Keratinocyte (primary cell): ENCODE data around the gene KLHL28. TPM values are rescaled to one million over a fixed set of nuclear protein-coding genes. Genes with fewer than 3 reads are reported as not detected.

Experiments
- DNase-seq: peaks from one replicate; pipeline ENCODE4 v3.0.0-alpha.2; 2011; ENCODE audit warnings: low read depth, missing footprints, low spot score
- FAIRE-seq: peaks from 2 replicates; lab custom pipeline; 2011; peaks lifted over from hg19 to GRCh38; lab: Jason Lieb, UNC
- H2AFZ ChIP-seq: 2 replicates; pipeline ENCODE4 v1.6.0; 2012; ENCODE audit warnings: low read length, control low read depth, inconsistent platforms; ENCODE audit not compliant: control insufficient read depth
- H3K27ac ChIP-seq: 2 replicates; pipeline ENCODE4 v1.5.1; 2011; ENCODE audit warnings: low read length; ENCODE audit not compliant: control insufficient read depth, insufficient read depth
- H3K27me3 ChIP-seq: 3 replicates; pipeline ENCODE4 v1.6.0; 2011; ENCODE audit warnings: low read length; ENCODE audit not compliant: control insufficient read depth, insufficient read depth; ENCODE audit errors: extremely low read depth
- H3K36me3 ChIP-seq, 2 experiments: 2 replicates in 1 of 2; 3 replicates in 1 of 2; pipeline ENCODE4 v1.5.1; 2011; ENCODE audit warnings: low read length in 2 of 2, mild to moderate bottlenecking in 1 of 2; ENCODE audit not compliant: control insufficient read depth in 2 of 2, insufficient read depth in 2 of 2; ENCODE audit errors: extremely low read depth in 1 of 2
- H3K4me1 ChIP-seq: 3 replicates; pipeline ENCODE4 v1.5.1; 2011; ENCODE audit warnings: low read length; ENCODE audit not compliant: control insufficient read depth, insufficient read depth; ENCODE audit errors: extremely low read depth
- H3K4me2 ChIP-seq: 3 replicates; pipeline ENCODE4 v1.6.0; 2011; ENCODE audit warnings: low read depth, low read length; ENCODE audit not compliant: control insufficient read depth, insufficient read depth; ENCODE audit errors: extremely low read depth
- H3K4me3 ChIP-seq, 3 experiments: fragments of 200-600 bp in 1 of 3; sonication (generic) in 1 of 3; 2 replicates in 2 of 3; 3 replicates in 1 of 3; pipeline ENCODE4 v1.5.1; 2011 to 2016; ENCODE audit warnings: low read length in 3 of 3, mild to moderate bottlenecking in 3 of 3, control low read depth in 2 of 3, inconsistent platforms in 1 of 3, low read depth in 1 of 3, mixed read lengths in 1 of 3, mixed run types in 1 of 3, moderate library complexity in 1 of 3; ENCODE audit not compliant: control insufficient read depth in 2 of 3, insufficient read depth in 2 of 3; ENCODE audit errors: extremely low read depth in 1 of 3
- H3K79me2 ChIP-seq: 2 replicates; pipeline ENCODE4 v1.6.0; 2012; ENCODE audit warnings: low read length; ENCODE audit not compliant: control insufficient read depth, insufficient read depth
- H3K9ac ChIP-seq: 3 replicates; pipeline ENCODE4 v1.6.0; 2011; ENCODE audit warnings: low read length; ENCODE audit not compliant: control insufficient read depth, insufficient read depth; ENCODE audit errors: extremely low read depth
- H3K9me1 ChIP-seq: 3 replicates; pipeline ENCODE4 v1.6.0; 2011; ENCODE audit warnings: low read length; ENCODE audit not compliant: control insufficient read depth, insufficient read depth; ENCODE audit errors: extremely low read depth
- H3K9me3 ChIP-seq: 2 replicates; pipeline ENCODE4 v1.5.1; 2012; ENCODE audit warnings: low read depth, low read length; ENCODE audit not compliant: control insufficient read depth
- H4K20me1 ChIP-seq: 3 replicates; pipeline ENCODE4 v1.6.0; 2011; ENCODE audit warnings: low read length; ENCODE audit not compliant: control insufficient read depth, insufficient read depth; ENCODE audit errors: extremely low read depth
- CTCF ChIP-seq, 3 experiments: IDR thresholded peaks in 1 of 3; conservative IDR thresholded peaks in 1 of 3; optimal IDR thresholded peaks in 1 of 3; 2 replicates in 2 of 3; 3 replicates in 1 of 3; pipeline versions ENCODE3 to v1.5.1; 2011; ENCODE audit warnings: low read length in 3 of 3, mild to moderate bottlenecking in 3 of 3, moderate library complexity in 2 of 3, control low read depth in 1 of 3, inconsistent platforms in 1 of 3; ENCODE audit not compliant: insufficient read depth in 2 of 3; ENCODE audit errors: extremely low read depth in 1 of 3
- EZH2 ChIP-seq: IDR thresholded peaks from one replicate; pipeline ENCODE4 v1.6.1; 2012; ENCODE audit warnings: inconsistent platforms, mild to moderate bottlenecking, low read length, moderate library complexity
- dilution Hi-C: fragments of 300-500 bp; cut with MboI; formaldehyde crosslinking; loops from one replicate; pipeline ENCODE4 v1.7.0; 2020; ENCODE audit warnings: low sequenced_read_pairs; ENCODE audit not compliant: extremely low pct_ligation_motif_present
- polyA plus RNA-seq, 5 experiments: library from polyadenylated mRNA; depleted of rRNA in 3 of 5; stranded (reverse) in 3 of 5; stranded (forward) in 1 of 5; unstranded in 1 of 5; fragments of >200 nt; gene quantifications; 1 replicate in 1 of 5; 2 replicates in 3 of 5; 3 replicates in 1 of 5; pipeline versions ENCODE4 v1.2.1 to v1.2.3, GENCODE V29; 2011 to 2012; ENCODE audit warnings: missing spikeins in 2 of 5, low read depth in 1 of 5, low replicate concordance in 1 of 5

The KLHL28 gene
- polyA plus RNA-seq, 1 donor (not counting 4 experiments of a cell fraction or from before 2014, with no cell fraction given): 6.1 TPM

DNA sequence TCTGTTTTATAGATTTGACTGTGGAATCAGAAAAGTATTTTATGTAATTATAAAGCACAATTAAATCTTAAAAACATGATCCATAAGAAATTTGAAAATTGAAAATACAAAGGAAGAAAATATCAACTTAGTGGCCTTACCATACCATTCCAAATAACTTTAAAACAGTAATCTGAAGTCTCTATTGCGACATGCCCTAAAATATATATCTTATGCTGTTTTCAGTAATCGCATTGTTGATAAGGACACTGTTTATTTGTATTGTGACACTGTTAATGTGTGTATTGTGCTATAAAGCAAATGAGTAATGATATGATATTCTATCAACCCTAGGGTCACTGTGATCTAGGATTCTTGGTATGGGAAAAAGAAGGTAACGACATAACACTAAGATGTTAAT lies 7.0 kb downstream of the KLHL28 start:
- no peak overlapping the region for H3K4me2 ChIP-seq
- no peak for DNase-seq
- H3K9me3 ChIP-seq: no peaks in the 10 kb centered on the region
- no peak for FAIRE-seq
- peaks cover 0 to 2% of the 10 kb centered on the region in 2 experiments for H3K36me3 ChIP-seq
- H3K79me2 ChIP-seq: peaks cover 50% of the 10 kb centered on the region
- H3K4me1 ChIP-seq: peaks cover 2% of the 10 kb centered on the region
- H3K9me1 ChIP-seq: peaks cover 2% of the 10 kb centered on the region
- TF ChIP-seq CTCF (optimal IDR thresholded peaks at IDR 0.05 in 1 of 3, IDR thresholded peaks at IDR 0.05 in 1 of 3, conservative IDR thresholded peaks at IDR 0.05 in 1 of 3; ENCODE audit: extremely low read depth in 1 of 3, insufficient read depth in 2 of 3, low read length in 3 of 3) (no peak), EZH2 (no peak)
- no peak overlapping the region for H3K4me3 ChIP-seq
- no peak overlapping the region for H2AFZ ChIP-seq
- no peaks in the 10 kb centered on the region for H4K20me1 ChIP-seq
- dilution Hi-C loops: no loop called here
- H3K9ac ChIP-seq: no peak overlapping the region
- no peaks in the 10 kb centered on the region for H3K27me3 ChIP-seq
- no peak overlapping the region for H3K27ac ChIP-seq

GRCh38 chr14:44952391-44953110 lies 9.2 kb downstream of the KLHL28 start:
- no peak for TF ChIP-seq EZH2
- TF ChIP-seq CTCF (optimal IDR thresholded peaks at IDR 0.05 in 1 of 3, IDR thresholded peaks at IDR 0.05 in 1 of 3, conservative IDR thresholded peaks at IDR 0.05 in 1 of 3; ENCODE audit: extremely low read depth in 1 of 3, insufficient read depth in 2 of 3, low read length in 3 of 3): no peak
- H3K79me2 ChIP-seq: peaks cover 37% of the 10 kb centered on the region
- dilution Hi-C loops: no loop called here
- H3K27ac ChIP-seq: no peak overlapping the region
- H3K9me1 ChIP-seq: peaks cover 2% of the 10 kb centered on the region
- no peaks in the 10 kb centered on the region for H4K20me1 ChIP-seq
- DNase-seq (no peak), FAIRE-seq (no peak)
- no peaks in the 10 kb centered on the region for H3K4me1 ChIP-seq
- no peak overlapping the region for H3K9ac ChIP-seq
- H3K36me3 ChIP-seq: peaks cover 0 to 2% of the 10 kb centered on the region in 2 experiments
- no peak overlapping the region for H2AFZ ChIP-seq
- no peaks in the 10 kb centered on the region for H3K9me3 ChIP-seq
- no peak overlapping the region for H3K4me2 ChIP-seq
- H3K4me3 ChIP-seq: no peak overlapping the region
- no peaks in the 10 kb centered on the region for H3K27me3 ChIP-seq
